Fibroblast of skin of right biceps (primary cell): ENCODE data around the gene PLCB1.

Experiments used
- DNase-seq: peaks from one replicate; pipeline ENCODE4 v3.0.0-alpha.2; 2013

The PLCB1 gene

DNA sequence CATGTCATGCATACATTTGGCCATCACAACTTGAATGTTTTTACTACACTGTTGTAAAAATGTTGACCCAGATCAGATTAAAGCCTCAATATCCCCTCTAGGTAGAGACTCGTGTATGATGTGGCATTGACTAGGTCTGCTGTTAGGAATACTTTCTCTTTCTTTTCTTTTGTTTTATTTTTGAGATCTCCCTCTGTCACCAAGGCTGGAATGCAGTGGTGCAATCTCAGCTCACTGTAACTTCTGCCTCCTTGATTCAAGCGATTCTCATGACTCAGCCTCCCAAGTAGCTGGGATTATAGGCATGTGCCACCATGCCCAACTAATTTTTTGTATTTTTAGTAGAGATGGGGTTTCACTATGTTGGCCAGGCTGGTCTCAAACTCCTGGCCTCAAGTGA is 334.7 kb downstream of the PLCB1 start:
- DNase-seq, result peak; percentile 17

DNA sequence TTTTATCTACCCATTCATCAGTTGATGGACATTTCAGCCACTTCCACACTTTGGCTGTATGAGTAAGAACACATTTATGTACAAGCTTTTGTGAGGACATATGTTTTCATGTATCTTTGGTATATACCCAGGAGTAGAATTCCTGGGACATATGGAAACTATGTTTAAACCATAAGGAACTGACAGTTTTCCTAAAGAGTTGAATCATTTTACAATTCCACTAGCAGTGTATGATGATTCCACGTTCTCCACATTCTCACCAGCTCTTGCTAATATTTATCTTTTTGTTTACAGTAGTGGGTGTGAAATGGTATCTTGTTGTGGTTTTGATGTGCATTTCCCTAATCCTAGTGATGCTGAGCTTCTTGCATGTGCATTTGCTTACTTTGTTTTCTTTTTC is 338.1 kb downstream of the PLCB1 start:
- DNase-seq, result peak; percentile 54

DNA sequence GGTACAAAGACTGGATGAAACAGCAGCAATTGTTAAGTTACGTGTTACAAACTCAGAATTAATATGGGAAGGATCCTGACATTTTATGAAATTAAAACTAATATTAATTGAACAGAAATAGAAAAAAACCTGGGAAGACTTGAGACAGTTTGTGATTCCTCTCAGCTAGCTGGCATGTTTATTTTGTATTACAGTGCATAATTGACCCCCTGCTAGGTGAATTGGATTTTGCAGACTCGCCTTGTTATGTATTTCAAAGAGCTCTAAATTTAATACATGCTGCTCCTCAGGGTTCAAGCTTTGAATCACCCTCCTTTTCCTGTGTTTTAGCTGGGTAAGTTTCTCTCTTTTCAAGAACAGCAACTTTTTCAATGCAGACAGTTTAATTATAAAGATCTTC is 339.4 kb downstream of the PLCB1 start:
- no peak for DNase-seq

DNA sequence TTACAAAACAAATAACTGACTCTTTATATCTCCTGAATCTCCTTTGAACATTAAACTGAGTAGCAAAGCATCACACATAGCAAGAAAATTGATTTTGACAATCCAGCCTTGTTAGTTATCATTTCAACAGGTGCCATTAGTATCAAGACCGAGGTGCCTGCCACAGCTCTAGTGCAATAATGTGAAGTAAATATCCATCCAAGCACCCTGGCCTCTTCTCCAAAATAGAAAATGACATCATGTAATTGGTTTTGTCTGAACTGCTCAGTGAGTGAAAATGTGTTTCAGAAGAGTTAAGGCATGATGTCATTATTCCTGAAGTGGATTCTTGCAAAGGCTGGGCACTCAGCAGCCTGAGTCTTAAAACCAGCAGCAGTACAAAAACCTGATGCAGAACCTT is 341.4 kb downstream of the PLCB1 start:
- peak; percentile 22 for DNase-seq

DNA sequence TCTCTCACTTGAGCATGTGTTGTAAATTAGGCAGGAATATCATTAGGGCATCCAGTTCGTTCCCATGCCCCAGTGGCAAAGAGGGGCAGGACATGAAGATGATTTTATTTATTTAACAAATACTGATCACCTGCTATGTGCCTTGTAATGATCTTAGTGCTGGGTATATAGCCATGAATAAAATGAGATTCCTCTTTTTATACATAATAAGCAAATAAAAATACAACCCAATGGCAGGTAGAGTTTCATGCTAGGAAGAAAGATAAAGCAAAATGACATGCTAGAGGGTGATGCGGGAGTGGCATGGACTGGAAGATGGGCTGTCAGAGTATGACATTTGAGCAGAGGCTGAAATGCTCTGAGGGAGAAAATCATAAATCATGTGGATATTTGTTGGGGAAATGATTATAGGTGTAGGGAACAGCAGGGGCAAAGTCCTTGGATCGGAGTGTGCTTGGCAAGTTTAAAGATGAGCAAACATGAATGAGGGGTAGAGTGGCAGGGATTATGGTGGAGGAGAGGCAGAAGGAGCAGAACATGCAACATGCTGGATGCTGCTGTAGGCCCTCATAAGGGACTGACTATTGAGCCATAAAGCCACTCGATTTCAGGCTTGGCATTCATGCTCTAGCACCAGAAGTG is 342.1 kb downstream of the PLCB1 start:
- DNase-seq, result no peak

DNA sequence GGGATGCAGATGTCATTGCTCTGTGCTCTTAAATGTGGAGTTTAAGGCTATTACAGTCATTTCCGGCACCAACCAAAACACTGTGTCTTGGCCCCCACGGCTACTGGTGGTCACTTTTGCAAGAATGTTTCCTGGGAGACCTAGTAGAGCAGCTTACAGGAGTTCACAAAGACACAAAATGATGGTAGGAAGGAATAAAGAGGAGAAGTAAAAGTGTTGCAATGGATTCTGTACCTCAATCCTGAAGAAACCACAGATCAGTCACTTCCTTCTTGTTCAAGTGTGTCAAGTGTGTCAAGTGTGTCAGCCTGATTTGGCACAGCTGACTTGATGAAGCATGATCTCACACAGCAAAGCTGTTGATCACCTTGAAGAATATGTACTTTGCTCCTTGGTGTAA is 344.0 kb downstream of the PLCB1 start:
- DNase-seq, result peak; percentile 3

DNA sequence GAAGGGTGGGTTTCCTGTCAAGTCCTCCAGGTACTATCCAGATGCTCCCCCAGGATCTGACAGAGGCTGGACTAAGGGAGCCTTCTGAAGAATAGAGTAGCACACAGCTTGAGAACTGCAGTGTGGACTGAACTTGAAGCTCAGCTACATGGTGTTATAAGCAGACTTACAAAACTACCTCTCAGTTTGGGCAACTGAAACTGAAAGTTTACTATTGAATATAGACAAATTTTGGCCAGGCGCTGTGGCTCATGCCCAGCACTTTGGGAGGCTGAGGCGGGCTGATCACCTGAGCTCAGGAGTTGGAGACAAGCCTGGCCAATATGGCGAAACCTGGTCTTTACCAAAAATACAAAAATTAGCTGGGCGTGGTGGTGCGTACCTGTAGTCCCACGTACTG is 348.5 kb downstream of the PLCB1 start:
- no peak for DNase-seq

DNA sequence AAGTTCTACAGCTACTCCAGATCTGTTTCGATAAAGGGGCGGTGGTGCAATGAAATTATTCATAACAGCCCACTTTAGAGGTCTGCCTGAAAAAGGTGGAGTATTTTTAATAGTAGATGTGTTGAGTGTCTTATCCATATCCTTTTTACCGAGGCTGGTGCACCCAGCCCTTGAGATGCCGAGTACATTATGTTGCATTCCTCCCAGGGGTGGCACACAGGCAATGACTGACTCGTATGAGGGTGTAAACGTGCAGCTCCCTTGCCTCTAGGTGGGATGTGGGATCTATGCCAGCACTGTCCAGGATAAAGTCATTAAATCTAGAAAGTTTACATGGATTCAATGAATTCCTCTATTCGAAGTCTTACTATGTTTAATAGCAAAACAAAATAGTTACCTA is 355.6 kb downstream of the PLCB1 start:
- no peak for DNase-seq

DNA sequence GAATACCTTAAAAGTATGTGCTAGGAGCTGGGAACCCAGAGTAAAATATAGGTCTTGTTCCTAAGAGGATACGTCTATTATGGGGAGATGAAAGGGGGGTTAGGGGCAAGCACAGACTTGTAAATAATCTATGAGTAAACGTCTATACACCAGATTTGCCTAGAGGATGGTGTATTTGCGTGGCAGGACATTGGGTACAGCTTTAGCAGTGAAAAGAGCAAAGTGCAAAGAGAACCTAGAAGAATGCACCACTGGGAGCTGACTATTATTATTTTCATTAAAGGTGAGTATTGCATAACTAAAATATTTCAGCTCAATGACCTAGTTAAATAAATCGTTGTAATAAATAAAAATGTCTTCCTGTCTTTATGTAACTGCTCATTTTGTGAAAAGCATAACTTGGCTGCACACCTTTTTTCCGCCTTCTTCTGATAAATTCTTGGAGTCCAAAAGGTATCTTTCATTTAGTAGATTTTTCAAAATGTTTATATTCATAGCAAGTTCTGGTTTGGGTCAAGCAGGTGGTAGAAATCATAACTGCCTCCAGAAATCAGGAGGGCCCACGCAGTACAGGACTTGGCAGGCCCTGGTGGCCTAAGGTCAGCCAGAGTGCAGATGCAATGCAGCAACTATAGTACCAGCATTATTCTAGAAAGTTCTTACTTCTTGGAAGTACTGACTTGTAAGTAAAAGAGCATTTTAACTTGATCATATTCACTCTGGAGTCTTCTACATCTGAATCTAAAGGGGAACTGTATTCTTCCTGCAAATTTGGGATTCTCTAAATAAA is 357.2 kb downstream of the PLCB1 start:
- DNase-seq, result no peak

DNA sequence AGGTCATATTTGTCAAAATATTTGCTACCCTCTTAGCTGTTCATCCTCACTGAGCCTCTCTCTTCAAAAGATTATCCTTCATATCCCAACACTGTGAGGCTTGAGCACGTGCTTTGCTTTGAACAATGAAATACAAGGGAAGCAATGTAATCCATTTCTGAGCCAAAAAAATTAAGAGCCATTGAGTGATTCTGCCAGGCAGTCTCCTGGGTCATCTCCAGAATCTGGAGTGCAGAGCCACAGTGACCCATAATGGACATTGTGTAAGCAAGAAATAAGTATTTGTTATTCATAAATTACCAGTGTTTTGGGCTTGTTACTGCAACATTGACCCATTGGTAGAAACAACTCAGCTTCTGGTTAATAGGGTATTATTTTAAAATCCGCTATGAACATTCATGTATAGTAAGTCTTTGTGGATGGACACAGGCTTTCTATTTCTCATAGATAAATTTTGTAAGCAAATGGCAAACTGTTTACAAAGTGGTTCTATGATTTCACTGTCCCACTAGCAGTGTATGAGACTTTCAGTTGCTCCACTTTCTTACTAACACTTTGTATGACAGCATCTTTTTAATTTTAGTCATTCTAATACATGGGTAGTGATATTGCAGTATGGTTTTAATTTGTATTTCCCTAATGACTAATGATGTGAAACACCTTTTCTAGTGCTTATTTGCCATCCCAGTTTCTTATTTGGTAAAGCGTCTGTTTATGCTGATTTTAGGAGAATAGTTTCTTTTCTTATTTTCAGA is 358.2 kb downstream of the PLCB1 start:
- no peak for DNase-seq

DNA sequence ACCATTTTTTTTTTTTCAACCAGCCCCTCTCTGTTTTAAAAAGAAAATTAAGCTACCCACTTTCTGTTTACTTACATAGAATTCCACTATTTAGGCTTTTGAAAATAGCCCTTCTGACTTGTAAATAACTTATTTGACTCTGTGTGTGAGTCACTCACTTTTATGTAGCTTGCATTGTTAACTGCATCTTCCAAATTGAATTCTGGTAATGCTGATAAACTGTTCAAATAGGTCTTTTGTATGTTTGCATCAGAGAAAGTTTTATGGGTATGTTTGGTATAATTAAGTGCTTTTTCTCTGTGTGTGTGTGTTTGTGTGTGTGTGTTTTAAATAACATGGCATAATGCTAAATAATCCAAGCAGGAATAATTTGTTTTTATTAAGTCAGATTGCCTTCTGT is 360.1 kb downstream of the PLCB1 start:
- DNase-seq, result no peak

DNA sequence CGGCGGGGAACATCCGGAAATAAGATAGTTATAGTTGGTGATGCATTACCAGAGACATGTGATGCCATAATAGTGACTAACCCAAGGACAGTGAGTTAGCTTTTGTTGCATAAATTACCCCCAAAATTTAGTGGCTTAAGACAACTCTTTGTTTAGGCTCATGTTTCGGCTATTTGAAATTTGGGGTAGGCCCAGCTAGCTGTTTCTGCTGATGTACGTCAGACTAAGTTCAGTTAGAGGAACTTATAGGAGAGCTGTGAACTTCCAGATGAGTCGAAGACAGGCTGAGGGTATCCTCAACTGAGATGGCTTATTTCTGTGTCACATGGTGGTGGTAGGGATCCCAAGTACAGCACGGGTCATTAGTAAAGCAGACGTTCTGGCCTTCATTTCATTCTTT is 366.5 kb downstream of the PLCB1 start:
- DNase-seq, result no peak

DNA sequence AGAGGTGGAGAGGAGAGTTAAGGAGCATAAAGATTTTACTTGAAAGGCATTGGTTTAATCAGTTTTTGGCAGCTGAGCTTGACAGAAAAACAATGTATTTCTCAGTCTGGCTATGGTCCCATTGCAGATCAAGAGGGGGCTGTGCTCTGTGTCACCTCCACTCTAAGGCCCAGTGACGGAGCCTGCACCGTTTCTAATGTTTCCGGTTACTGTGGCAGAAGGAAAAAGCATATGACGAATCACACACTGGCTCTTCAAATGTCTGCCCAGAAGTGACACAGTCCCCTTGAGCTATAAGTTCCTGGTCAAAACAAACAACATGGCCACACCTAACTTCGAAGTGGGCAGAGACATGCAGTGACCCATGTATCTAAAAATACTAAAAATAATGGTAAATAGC is 372.0 kb downstream of the PLCB1 start:
- DNase-seq, result no peak

DNA sequence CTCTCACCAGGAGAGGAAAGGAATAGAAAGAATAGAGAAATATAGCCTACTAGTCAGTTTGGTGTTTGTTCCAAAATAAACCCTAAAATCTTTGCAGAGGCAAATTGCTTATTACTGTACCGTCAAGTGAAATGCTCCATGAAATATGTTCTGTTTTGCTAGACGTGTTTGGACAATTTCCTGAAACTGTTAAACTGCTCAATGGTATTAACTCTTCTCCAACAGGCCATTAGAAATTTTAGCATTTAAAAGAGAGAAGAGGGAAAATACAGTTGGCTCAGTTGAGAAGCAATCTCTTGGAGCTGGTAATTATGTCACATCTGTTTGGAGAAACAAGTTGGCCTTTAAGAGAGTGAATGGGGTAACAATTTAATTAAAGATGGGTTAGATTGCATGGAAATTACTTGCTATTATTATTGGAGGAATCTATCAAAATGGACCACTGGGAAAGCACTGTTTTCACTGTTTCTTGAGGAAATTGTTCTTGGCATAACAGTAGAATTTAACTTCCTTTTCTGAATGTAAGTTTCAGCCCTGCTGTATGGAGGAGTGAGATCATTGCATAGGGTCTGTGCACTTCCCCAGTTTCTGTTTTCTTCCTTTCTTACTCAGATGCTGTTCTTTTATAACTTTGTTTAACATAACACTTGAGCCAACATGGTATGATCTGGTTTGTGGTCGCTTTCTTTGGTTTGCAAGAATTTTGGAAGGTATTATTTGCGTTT is 373.6 kb downstream of the PLCB1 start:
- no peak for DNase-seq

DNA sequence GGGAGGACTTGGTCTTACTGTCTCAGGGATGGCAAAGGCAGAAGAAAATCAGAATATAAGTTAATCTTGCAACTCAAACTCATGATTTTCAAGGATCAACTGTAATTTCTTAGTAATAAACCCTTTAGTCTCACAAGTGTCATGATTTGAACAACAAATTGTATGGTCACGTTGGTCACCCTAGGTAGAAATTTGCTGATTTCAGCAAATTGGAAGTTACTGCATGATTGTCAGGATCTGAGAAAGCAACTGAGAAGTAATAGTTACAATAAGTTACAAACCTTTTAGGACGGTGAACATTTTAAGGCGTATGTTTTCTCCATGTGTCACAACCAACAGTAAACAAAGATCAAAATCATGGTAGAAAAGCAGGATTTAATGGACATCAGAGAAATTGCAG is 375.2 kb downstream of the PLCB1 start:
- DNase-seq, result no peak

DNA sequence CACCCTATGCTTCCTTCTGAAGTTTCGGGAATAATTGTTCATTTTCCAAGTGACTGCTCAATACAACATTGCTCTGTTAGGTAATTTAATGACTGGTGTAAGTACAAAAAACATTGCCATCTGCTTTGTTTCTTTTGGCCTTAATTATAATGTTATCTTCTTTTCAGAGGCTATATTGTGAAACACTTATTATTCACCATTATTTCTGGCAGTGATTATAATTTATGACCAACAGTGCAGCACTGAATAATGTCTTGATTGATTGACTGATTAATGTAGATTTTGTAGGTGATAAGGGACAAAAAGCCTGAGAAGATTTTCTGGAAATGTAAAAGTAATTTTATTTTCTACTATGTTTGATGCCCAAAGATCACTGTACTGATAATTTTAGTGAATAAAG is 377.7 kb downstream of the PLCB1 start:
- no peak for DNase-seq

DNA sequence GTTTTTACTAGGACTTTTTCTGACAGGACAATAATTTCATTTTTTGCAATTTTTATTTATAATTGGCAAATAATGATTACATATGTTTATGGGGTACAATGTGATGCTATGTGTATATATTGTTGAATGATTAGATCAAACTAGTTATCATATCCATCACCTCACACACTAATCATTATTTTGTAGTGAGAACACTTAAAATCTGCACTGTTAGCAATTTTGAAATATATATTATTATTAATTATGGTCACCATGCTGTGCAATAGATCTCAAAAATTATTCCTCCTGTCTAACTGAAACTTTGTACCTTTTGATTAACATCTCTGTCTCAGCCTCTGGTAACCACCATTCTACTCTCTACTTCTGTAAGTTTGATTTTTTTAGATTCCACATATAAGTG is 378.7 kb downstream of the PLCB1 start:
- no peak for DNase-seq

DNA sequence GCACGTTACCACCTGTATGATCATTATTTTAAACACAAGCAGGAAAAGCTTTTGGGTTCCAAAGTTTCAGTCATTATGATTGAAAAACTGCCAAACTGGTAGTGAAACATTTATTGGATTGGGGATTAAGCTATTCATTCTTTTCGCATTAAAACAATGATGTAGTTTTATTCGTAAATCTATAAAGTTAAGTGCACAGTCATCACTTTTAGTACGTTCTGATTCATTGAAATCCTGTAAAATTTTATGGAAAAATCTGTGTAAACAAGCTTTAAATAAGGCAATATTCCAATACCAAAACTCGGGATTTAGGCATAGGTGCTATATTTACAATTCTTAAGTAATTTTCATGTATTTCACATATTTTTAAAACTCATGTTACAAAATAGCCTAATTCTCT is 379.9 kb downstream of the PLCB1 start:
- no peak for DNase-seq

DNA sequence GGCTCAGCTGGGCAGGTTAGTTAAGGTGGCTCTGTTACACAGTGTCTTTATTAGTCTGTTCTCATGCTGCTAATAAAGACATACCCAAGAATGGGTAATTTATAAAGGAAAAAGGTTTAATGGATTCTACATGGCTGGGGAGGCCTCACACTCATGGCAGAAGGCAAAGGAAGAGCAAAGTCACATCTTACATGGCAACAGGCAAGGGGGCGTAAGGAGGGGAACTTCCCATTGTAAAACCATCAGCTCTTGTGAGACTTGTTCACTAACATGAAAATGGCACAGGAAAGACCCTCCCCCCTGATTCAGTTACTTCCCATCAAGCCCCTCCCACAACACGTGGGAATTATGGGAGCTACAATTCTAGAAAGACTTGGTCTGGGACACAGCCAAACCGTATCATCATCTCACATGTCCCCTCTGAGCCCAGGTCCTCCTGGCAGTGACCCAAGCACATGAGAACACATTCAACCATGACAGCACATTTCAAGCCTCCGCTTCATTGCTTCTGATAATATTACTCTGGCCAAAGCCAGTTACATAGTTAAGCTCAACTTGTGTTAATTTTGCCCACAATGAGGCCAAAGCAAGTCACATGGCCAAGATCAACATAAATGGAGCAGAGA is 383.9 kb downstream of the PLCB1 start:
- DNase-seq, result peak; percentile 11

DNA sequence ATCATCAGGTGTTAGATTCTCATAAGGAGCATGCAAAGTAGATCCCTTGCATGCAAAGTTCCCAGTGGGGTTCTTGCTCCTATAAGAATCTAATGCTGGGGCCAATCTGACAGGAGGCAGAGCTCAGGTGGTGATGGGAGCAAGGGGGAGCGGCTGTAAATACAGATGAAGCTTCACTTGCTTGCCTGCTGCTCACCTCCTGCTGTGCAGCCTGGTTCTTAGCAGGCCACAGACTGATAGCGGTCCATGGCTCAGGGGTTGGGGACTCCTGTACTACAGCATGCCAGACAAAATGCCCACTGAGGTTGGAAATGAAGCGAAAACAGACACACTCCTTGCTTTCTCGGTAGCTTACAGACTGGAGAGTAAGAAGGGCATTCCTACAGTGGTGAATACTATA is 386.8 kb downstream of the PLCB1 start:
- DNase-seq, result no peak

DNA sequence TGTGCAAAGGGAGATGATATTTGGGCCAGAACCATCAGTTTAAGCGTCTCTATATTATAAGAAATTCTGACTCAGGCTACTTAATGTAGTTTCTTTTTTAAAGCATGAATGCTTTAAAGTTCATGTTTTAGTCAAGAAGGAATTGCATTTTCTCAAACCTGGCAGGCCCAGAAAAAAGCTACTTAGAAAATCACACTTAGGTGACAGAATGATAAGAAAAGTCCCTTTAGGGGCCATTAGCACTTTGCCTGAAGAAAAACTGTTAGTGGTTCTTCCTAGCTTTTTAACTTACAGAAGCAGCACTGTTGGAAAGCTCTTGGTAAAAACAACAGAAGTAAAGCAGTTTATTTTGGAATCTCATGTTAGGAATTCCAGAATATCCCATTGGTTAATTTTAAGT is 387.8 kb downstream of the PLCB1 start:
- DNase-seq, result no peak

DNA sequence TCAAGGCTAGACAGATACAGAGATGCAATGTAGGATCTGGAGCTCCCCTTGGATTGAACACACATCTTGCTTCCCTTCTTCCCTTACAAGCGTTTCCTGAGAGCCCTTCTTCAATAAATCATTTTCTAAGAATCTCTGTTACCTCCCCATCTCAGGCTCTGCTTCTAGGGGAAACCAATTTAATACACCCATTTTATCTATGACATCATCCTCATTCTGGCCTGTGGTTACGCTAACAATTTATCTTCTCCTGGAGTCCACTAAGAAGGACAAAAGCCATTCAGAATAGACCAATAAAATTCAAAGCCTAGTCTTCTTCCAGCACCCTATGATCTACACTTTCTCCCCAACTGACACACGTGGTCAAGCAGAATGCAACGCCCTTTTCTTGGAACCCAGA is 390.1 kb downstream of the PLCB1 start:
- DNase-seq, result no peak

DNA sequence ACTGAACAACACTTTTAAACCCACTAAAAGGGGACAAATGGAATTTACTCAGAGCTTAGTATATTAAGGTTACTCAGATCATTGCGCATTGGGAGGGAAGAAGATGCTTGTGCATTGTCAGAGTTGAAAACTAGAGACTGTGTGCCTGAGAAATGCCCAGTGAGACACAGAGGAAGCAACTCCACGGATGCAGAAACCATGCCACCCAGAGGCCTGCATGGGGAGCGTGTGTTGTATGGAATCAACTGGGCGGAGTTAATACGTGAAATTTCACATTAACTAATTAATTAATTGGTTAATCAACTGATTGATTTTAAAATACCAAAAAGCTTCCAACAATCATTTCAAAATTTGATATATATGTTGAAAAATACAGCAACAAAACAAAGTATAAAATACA is 391.6 kb downstream of the PLCB1 start:
- DNase-seq, result peak; percentile 12
